ENCODE measurements around the gene FBXW11. TPM values are rescaled to one million over a fixed set of nuclear protein-coding genes. Genes with fewer than 3 reads are reported as not detected.

The FBXW11 gene
- 95.8 and 105 TPM in 2 replicates for total RNA-seq

DNA sequence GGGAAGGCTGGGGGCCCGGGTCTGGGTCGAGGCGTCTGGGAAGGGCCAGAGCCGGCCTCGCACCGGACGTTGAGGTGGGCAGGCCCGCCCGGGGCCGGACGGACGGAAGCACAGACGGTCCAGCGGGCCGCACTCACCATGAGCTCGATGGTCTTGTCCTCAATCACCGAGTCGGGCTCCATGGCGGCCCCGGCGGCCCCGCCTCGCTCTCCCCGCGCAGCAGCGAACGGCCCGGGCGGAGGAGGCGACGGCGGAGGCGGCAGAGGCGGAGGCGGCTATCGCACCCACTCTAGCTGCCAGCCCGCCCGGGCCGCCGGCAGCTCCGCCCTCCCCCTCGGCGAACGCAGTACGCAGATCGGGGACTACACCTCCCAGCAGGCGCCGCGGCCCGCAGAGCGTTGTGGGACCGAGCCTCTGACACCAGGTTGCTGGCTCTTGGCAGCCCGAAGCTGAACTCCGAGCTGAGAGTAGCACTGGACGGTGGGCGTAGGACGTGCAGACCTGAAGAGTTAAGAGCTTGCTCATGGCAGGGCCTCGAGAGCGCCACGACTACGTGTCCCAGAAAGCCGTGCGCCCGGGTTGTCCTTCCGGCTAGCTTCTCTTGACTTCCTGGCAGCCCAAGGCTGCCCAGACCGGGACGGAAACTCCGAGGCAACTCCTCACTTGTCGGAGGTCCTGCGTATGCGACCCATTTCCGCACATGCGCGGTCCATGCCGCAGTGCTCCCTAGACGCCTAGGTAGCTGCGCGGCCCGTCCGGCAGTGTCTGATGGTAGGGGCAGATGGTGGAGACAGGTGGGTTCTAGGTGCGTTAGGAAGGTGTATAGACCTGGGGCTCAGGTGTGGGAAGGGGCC is at the start of gene FBXW11:
Gene FBXW11, minus strand, starts transcription at position 318 of the 854 bp plus-strand sequence. Its CDS starts 136 bp downstream, at position 182.

Other genes starting within 250 kb of the FBXW11 start
- gene SMIM23, start 220.8 kb downstream of the FBXW11 start, total RNA-seq, result not detected in 2 replicates
- 15.3 and 25.5 TPM in 2 replicates for gene STK10, start 181.6 kb upstream of the FBXW11 start, total RNA-seq
- not detected in 2 replicates for gene EFCAB9, start 187.5 kb upstream of the FBXW11 start, total RNA-seq